WTC11 (cell line): ENCODE measurements around the gene DMC1. TPM values are rescaled to one million over a fixed set of nuclear protein-coding genes. Genes with fewer than 3 reads are reported as not detected.
A peak's percentile ranks its signal among the peaks of the same experiment; 100 is the strongest.

Source experiments
- ATAC-seq: fragments of 200-7000 bp; cut with Tn5 transposase; 2 replicates; pipeline ENCODE4 v1.10.0; 2021; ENCODE audit warnings: mild to moderate bottlenecking, moderate library complexity
- CTCF ChIA-PET: fragments of 300-600 bp; sonication (Branson Sonifier 250); formaldehyde crosslinking; loops from one replicate; lab custom pipeline; 2021; ENCODE audit warnings: antibody characterized with exemption; lab: Charles Lee
- POLR2A ChIA-PET: fragments of 350-600 bp; sonication (Branson Sonifier 250); formaldehyde crosslinking; loops from one replicate; lab custom pipeline; 2021; ENCODE audit warnings: antibody characterized with exemption; lab: Charles Lee
- DNase-seq: peaks from one replicate; pipeline ENCODE4 v3.0.0; 2021; ENCODE audit warnings: low spot score
- H3K27ac Mint-ChIP-seq: 2 replicates; pipeline ENCODE4 v1.8.0; 2021; ENCODE audit warnings: mixed read lengths
- H3K27me3 Mint-ChIP-seq: 2 replicates; pipeline ENCODE4 v1.8.0; 2021; ENCODE audit warnings: low read depth, mild to moderate bottlenecking, moderate library complexity, mixed read lengths
- H3K36me3 Mint-ChIP-seq: 2 replicates; pipeline ENCODE4 v1.8.0; 2021; ENCODE audit warnings: mixed read lengths
- H3K4me1 Mint-ChIP-seq: 2 replicates; pipeline ENCODE4 v1.8.0; 2022; ENCODE audit warnings: mixed read lengths
- H3K4me3 Mint-ChIP-seq: 2 replicates; pipeline ENCODE4 v1.8.0; 2021; ENCODE audit warnings: mild to moderate bottlenecking, moderate library complexity, mixed read lengths
- H3K9me3 Mint-ChIP-seq: 2 replicates; pipeline ENCODE4 v1.8.0; 2021; ENCODE audit warnings: mixed read lengths
- ESRRA ChIP-seq: sonication (generic); formaldehyde crosslinking; IDR thresholded peaks from 2 replicates; pipeline ENCODE4 v1.8.1; 2022; ENCODE audit warnings: mild to moderate bottlenecking, missing genetic modification reagents, borderline replicate concordance
- IRF2 ChIP-seq: sonication (generic); formaldehyde crosslinking; IDR thresholded peaks from 2 replicates; pipeline ENCODE4 v1.8.0; 2022; ENCODE audit warnings: low read depth, missing genetic modification reagents, borderline replicate concordance
- JUN ChIP-seq: sonication (generic); formaldehyde crosslinking; IDR thresholded peaks from 2 replicates; pipeline ENCODE4 v1.8.0; 2023; ENCODE audit warnings: mild to moderate bottlenecking, missing genetic modification reagents
- MXD4 ChIP-seq: fragments of 250-450 bp; sonication (Bioruptor Pico); IDR thresholded peaks from 2 replicates; pipeline ENCODE4 v1.8.0; 2021; ENCODE audit warnings: mild to moderate bottlenecking, moderate library complexity, borderline replicate concordance
- MYBL2 ChIP-seq: sonication (generic); formaldehyde crosslinking; IDR thresholded peaks from 2 replicates; pipeline ENCODE4 v1.8.1; 2023; ENCODE audit warnings: mild to moderate bottlenecking, moderate library complexity, missing genetic modification reagents
- NFE2L1 ChIP-seq: sonication (generic); formaldehyde crosslinking; IDR thresholded peaks from 2 replicates; pipeline ENCODE4 v1.8.1; 2023; ENCODE audit warnings: missing genetic modification reagents
- OVOL2 ChIP-seq: fragments of 250-450 bp; sonication (Bioruptor Pico); IDR thresholded peaks from 2 replicates; pipeline ENCODE4 v1.9.0; 2021; ENCODE audit warnings: mild to moderate bottlenecking, borderline replicate concordance
- SMAD4 ChIP-seq: sonication (generic); formaldehyde crosslinking; IDR thresholded peaks from 2 replicates; pipeline ENCODE4 v1.8.0; 2022; ENCODE audit warnings: mild to moderate bottlenecking, missing genetic modification reagents
- SP1 ChIP-seq: sonication (generic); formaldehyde crosslinking; conservative IDR thresholded peaks from 2 replicates; pipeline ENCODE4 v1.8.1; 2022; ENCODE audit warnings: missing genetic modification reagents
- TEAD1 ChIP-seq: sonication (generic); formaldehyde crosslinking; IDR thresholded peaks from 2 replicates; pipeline ENCODE4 v1.8.0; 2022; ENCODE audit warnings: mild to moderate bottlenecking, missing genetic modification reagents
- TEAD4 ChIP-seq: sonication (generic); formaldehyde crosslinking; IDR thresholded peaks from 2 replicates; pipeline ENCODE4 v1.8.0; 2022; ENCODE audit warnings: mild to moderate bottlenecking, missing genetic modification reagents
- ZBTB21 ChIP-seq: sonication (generic); formaldehyde crosslinking; IDR thresholded peaks from 2 replicates; pipeline ENCODE4 v1.8.1; 2023; ENCODE audit warnings: mild to moderate bottlenecking, missing genetic modification reagents, borderline replicate concordance
- ZNF232 ChIP-seq: sonication (generic); formaldehyde crosslinking; IDR thresholded peaks from 2 replicates; pipeline ENCODE4 v1.8.0; 2022; ENCODE audit warnings: mild to moderate bottlenecking, missing genetic modification reagents
- ZNF416 ChIP-seq: fragments of 250-450 bp; sonication (Bioruptor Pico); IDR thresholded peaks from 2 replicates; pipeline ENCODE4 v1.9.0; 2021; ENCODE audit warnings: mild to moderate bottlenecking, inconsistent platforms
- total RNA-seq: library from RNA; stranded (reverse); gene quantifications from 3 replicates; pipeline ENCODE4 v1.2.3, GENCODE V29; 2021
- TF ChIP-seq, protein P1 (sequence below): sonication (generic); formaldehyde crosslinking; IDR thresholded peaks from 2 replicates; pipeline ENCODE4 v1.8.0; 2022; ENCODE audit warnings: mild to moderate bottlenecking, missing genetic modification reagents
- TF ChIP-seq, protein P2 (sequence below): sonication (generic); formaldehyde crosslinking; IDR thresholded peaks from 2 replicates; pipeline ENCODE4 v1.8.1; 2022; ENCODE audit warnings: mild to moderate bottlenecking, moderate library complexity, missing genetic modification reagents
- TF ChIP-seq, protein P3 (sequence below): sonication (generic); formaldehyde crosslinking; IDR thresholded peaks from 2 replicates; pipeline ENCODE4 v1.8.0; 2022; ENCODE audit warnings: missing genetic modification reagents
- TF ChIP-seq, protein P4 (sequence below): sonication (generic); formaldehyde crosslinking; IDR thresholded peaks from 2 replicates; pipeline ENCODE4 v1.8.1; 2023; ENCODE audit warnings: mild to moderate bottlenecking, missing genetic modification reagents, borderline replicate concordance
- TF ChIP-seq, protein P5 (sequence below): sonication (generic); formaldehyde crosslinking; IDR thresholded peaks from 2 replicates; pipeline ENCODE4 v1.8.0; 2023; ENCODE audit warnings: mild to moderate bottlenecking, missing genetic modification reagents
- TF ChIP-seq, protein P6 (sequence below): sonication (generic); formaldehyde crosslinking; IDR thresholded peaks from 2 replicates; pipeline ENCODE4 v1.8.1; 2023; ENCODE audit warnings: mild to moderate bottlenecking, missing genetic modification reagents, moderate library complexity
- TF ChIP-seq, protein P7 (sequence below): sonication (generic); formaldehyde crosslinking; IDR thresholded peaks from 2 replicates; pipeline ENCODE4 v1.8.0; 2022; ENCODE audit warnings: mild to moderate bottlenecking, missing genetic modification reagents

The DMC1 gene
- total RNA-seq, 1 experiment from 2014 or later, result 4.3 TPM

DNA sequence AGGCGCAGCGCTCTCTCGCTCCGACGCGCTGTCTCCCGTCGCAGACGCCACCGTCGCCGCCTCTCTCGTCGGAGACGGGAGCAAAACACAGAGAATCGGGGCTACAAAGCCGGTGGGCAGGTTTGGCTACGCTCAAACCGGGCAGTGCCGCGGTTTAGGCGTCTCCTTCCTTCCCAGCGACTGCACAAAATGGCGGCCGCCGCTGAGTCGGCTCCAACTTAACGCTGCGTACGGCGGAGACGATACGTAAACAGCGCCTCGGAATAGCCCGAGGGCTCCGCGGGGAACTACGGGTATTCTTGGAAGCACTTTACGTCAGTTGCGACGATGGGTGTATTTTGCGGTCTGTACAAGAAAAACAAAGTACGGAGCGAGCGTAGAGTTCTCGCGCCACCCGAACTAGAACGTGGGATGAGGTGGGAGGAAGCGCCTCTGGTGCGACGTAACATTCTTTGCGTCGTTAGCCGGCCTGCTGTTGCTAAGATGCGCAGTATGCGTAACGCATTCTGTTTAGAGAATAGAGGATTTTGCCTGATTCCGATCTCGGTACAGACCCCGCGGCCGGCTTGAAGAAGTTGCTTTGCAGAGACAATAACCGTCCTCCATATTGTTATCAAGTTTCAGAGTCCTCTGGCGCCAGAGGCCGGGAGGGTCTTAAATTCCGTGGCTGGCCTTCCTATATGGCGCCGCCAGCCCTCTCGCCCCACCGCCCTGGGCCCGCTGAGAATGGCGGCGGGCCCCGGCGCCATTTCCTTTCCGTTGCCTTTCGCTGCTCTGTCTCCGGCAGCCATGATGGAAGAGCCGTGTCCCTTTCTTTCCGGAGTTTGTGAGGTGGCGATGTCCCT is 63.6 kb downstream of the DMC1 start, which contains the start of gene DDX17:
DDX17 (minus strand) TSS at position 194 of the 845 bp plus-strand sequence.
- Mint-ChIP-seq H3K27me3 (no peaks in the 10 kb centered on the region), H3K4me3 (peak within 1 kb of the TSS; percentile 98), H3K9me3 (no peaks in the 10 kb centered on the region), H3K27ac (peak within 1 kb of the TSS; percentile 100), H3K4me1 (peaks cover 45% of the 10 kb centered on the region), H3K36me3 (peaks cover 41% of the 10 kb centered on the region)
- CTCF ChIA-PET, result no interaction called here
- POLR2A ChIA-PET, result no interaction called here
- DNase-seq (peak; percentile 91), ATAC-seq (peak; percentile 94)
- TF ChIP-seq SP1 (0 out of 2 replicates have a peak, but pooled peaks have one; percentile 31), MYBL2 (CRISPR knock-in tag) (0 out of 2 replicates have a peak, but pooled peaks have one; percentile 50), TEAD4 (CRISPR knock-in tag) (0 out of 2 replicates have a peak, but pooled peaks have one; percentile 28), IRF2 (CRISPR knock-in tag) (no peak), OVOL2 (no peak), ZBTB21 (CRISPR knock-in tag) (no peak), NFE2L1 (CRISPR knock-in tag) (no peak), ZNF232 (CRISPR knock-in tag) (0 out of 2 replicates have a peak, but pooled peaks have one; percentile 45), TEAD1 (CRISPR knock-in tag) (0 out of 2 replicates have a peak, but pooled peaks have one; percentile 6), JUN (peak; percentile 67; the same call in 1 of the 2 replicates), ZNF416 (CRISPR knock-in tag) (0 out of 2 replicates have a peak, but pooled peaks have one; percentile 26), MXD4 (no peak), SMAD4 (CRISPR knock-in tag) (0 out of 2 replicates have a peak, but pooled peaks have one; percentile 18), ESRRA (CRISPR knock-in tag) (0 out of 2 replicates have a peak, but pooled peaks have one; percentile 60)
- TF ChIP-seq, protein P1, sequence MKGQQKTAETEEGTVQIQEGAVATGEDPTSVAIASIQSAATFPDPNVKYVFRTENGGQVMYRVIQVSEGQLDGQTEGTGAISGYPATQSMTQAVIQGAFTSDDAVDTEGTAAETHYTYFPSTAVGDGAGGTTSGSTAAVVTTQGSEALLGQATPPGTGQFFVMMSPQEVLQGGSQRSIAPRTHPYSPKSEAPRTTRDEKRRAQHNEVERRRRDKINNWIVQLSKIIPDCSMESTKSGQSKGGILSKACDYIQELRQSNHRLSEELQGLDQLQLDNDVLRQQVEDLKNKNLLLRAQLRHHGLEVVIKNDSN (CRISPR knock-in tag), result 0 out of 2 replicates have a peak, but pooled peaks have one; percentile 22
- TF ChIP-seq, protein P2, sequence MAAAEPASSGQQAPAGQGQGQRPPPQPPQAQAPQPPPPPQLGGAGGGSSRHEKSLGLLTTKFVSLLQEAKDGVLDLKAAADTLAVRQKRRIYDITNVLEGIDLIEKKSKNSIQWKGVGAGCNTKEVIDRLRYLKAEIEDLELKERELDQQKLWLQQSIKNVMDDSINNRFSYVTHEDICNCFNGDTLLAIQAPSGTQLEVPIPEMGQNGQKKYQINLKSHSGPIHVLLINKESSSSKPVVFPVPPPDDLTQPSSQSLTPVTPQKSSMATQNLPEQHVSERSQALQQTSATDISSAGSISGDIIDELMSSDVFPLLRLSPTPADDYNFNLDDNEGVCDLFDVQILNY (CRISPR knock-in tag), result peak; percentile 67; the same call in 1 of the 2 replicates
- TF ChIP-seq, protein P3, sequence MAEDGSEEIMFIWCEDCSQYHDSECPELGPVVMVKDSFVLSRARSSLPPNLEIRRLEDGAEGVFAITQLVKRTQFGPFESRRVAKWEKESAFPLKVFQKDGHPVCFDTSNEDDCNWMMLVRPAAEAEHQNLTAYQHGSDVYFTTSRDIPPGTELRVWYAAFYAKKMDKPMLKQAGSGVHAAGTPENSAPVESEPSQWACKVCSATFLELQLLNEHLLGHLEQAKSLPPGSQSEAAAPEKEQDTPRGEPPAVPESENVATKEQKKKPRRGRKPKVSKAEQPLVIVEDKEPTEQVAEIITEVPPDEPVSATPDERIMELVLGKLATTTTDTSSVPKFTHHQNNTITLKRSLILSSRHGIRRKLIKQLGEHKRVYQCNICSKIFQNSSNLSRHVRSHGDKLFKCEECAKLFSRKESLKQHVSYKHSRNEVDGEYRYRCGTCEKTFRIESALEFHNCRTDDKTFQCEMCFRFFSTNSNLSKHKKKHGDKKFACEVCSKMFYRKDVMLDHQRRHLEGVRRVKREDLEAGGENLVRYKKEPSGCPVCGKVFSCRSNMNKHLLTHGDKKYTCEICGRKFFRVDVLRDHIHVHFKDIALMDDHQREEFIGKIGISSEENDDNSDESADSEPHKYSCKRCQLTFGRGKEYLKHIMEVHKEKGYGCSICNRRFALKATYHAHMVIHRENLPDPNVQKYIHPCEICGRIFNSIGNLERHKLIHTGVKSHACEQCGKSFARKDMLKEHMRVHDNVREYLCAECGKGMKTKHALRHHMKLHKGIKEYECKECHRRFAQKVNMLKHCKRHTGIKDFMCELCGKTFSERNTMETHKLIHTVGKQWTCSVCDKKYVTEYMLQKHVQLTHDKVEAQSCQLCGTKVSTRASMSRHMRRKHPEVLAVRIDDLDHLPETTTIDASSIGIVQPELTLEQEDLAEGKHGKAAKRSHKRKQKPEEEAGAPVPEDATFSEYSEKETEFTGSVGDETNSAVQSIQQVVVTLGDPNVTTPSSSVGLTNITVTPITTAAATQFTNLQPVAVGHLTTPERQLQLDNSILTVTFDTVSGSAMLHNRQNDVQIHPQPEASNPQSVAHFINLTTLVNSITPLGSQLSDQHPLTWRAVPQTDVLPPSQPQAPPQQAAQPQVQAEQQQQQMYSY, result no peak
- TF ChIP-seq, protein P4, sequence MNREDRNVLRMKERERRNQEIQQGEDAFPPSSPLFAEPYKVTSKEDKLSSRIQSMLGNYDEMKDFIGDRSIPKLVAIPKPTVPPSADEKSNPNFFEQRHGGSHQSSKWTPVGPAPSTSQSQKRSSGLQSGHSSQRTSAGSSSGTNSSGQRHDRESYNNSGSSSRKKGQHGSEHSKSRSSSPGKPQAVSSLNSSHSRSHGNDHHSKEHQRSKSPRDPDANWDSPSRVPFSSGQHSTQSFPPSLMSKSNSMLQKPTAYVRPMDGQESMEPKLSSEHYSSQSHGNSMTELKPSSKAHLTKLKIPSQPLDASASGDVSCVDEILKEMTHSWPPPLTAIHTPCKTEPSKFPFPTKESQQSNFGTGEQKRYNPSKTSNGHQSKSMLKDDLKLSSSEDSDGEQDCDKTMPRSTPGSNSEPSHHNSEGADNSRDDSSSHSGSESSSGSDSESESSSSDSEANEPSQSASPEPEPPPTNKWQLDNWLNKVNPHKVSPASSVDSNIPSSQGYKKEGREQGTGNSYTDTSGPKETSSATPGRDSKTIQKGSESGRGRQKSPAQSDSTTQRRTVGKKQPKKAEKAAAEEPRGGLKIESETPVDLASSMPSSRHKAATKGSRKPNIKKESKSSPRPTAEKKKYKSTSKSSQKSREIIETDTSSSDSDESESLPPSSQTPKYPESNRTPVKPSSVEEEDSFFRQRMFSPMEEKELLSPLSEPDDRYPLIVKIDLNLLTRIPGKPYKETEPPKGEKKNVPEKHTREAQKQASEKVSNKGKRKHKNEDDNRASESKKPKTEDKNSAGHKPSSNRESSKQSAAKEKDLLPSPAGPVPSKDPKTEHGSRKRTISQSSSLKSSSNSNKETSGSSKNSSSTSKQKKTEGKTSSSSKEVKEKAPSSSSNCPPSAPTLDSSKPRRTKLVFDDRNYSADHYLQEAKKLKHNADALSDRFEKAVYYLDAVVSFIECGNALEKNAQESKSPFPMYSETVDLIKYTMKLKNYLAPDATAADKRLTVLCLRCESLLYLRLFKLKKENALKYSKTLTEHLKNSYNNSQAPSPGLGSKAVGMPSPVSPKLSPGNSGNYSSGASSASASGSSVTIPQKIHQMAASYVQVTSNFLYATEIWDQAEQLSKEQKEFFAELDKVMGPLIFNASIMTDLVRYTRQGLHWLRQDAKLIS, result no peak
- TF ChIP-seq, protein P5, sequence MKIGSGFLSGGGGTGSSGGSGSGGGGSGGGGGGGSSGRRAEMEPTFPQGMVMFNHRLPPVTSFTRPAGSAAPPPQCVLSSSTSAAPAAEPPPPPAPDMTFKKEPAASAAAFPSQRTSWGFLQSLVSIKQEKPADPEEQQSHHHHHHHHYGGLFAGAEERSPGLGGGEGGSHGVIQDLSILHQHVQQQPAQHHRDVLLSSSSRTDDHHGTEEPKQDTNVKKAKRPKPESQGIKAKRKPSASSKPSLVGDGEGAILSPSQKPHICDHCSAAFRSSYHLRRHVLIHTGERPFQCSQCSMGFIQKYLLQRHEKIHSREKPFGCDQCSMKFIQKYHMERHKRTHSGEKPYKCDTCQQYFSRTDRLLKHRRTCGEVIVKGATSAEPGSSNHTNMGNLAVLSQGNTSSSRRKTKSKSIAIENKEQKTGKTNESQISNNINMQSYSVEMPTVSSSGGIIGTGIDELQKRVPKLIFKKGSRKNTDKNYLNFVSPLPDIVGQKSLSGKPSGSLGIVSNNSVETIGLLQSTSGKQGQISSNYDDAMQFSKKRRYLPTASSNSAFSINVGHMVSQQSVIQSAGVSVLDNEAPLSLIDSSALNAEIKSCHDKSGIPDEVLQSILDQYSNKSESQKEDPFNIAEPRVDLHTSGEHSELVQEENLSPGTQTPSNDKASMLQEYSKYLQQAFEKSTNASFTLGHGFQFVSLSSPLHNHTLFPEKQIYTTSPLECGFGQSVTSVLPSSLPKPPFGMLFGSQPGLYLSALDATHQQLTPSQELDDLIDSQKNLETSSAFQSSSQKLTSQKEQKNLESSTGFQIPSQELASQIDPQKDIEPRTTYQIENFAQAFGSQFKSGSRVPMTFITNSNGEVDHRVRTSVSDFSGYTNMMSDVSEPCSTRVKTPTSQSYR (CRISPR knock-in tag), result no peak
- TF ChIP-seq, protein P6, sequence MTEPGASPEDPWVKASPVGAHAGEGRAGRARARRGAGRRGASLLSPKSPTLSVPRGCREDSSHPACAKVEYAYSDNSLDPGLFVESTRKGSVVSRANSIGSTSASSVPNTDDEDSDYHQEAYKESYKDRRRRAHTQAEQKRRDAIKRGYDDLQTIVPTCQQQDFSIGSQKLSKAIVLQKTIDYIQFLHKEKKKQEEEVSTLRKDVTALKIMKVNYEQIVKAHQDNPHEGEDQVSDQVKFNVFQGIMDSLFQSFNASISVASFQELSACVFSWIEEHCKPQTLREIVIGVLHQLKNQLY (CRISPR knock-in tag), result no peak
- TF ChIP-seq, protein P7, sequence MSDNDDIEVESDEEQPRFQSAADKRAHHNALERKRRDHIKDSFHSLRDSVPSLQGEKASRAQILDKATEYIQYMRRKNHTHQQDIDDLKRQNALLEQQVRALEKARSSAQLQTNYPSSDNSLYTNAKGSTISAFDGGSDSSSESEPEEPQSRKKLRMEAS (CRISPR knock-in tag), result peak; percentile 53; the same call in 1 of the 2 replicates
